ENCODE results near the gene HDLBP. TPM values are rescaled to one million over a fixed set of nuclear protein-coding genes. Genes with fewer than 3 reads are reported as not detected.

Gene HDLBP
- total RNA-seq, 2 experiments from 2014 or later = 259 to 266 TPM

DNA sequence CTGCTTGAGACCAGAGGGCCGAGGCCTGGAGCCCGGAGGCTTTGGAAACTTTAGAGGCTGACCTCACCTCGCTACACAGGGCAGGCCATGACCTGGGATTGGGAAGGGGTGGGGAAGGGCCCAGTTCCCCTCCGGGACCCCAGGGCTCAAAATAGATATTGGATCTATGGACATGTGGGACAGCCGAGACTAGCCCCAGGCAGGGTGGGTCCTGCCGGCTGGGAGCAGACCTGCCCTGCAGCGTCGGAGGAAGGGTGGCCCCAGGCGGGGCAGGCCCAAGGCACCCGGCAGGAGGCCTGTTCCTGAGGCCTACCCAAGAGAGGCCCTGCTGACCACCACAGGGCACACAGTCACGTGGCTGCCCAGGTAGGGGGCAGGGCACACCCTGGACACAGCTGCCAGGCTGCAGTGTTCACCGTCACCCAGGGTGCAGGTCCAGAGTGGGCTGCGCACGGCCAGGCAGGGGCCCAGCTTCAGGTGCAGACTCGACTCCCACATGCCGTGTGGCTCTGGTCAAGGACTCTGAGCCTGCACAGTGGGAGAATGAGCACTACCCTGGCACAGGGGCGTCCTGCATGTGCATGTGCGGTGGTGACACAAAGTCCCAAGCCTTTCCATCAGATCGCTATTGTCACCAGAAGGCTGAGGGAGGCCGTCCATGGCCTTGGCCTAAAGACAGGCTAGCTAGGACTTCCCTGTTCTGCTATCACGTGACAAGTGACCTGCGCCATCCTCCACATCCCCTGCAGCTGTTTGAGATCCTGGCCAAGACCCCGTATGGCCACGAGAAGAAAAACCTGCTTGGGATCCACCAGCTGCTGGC lies 113.8 kb downstream of the HDLBP start:
- ChIA-PET POLR2A (no interaction called here), CTCF (no interaction called here)
- H3K27me3 Mint-ChIP-seq = no peaks in the 10 kb centered on the region
- TF ChIP-seq, protein P1, sequence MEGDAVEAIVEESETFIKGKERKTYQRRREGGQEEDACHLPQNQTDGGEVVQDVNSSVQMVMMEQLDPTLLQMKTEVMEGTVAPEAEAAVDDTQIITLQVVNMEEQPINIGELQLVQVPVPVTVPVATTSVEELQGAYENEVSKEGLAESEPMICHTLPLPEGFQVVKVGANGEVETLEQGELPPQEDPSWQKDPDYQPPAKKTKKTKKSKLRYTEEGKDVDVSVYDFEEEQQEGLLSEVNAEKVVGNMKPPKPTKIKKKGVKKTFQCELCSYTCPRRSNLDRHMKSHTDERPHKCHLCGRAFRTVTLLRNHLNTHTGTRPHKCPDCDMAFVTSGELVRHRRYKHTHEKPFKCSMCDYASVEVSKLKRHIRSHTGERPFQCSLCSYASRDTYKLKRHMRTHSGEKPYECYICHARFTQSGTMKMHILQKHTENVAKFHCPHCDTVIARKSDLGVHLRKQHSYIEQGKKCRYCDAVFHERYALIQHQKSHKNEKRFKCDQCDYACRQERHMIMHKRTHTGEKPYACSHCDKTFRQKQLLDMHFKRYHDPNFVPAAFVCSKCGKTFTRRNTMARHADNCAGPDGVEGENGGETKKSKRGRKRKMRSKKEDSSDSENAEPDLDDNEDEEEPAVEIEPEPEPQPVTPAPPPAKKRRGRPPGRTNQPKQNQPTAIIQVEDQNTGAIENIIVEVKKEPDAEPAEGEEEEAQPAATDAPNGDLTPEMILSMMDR (IDR thresholded peaks at IDR 0.05) = no peak
- H3K9me3 Mint-ChIP-seq = no peaks in the 10 kb centered on the region
- intact Hi-C loops (cut with micrococcal nuclease) = no loop called here
- H3K4me1 Mint-ChIP-seq (ENCODE audit: low read depth) = no peaks in the 10 kb centered on the region
- ATAC-seq (no peak), DNase-seq (no peak)
- no peaks in the 10 kb centered on the region for H3K36me3 Mint-ChIP-seq (ENCODE audit: low read depth)
- H3K27ac Mint-ChIP-seq = no peak overlapping the region
- H3K4me3 Mint-ChIP-seq = no peak overlapping the region

DNA sequence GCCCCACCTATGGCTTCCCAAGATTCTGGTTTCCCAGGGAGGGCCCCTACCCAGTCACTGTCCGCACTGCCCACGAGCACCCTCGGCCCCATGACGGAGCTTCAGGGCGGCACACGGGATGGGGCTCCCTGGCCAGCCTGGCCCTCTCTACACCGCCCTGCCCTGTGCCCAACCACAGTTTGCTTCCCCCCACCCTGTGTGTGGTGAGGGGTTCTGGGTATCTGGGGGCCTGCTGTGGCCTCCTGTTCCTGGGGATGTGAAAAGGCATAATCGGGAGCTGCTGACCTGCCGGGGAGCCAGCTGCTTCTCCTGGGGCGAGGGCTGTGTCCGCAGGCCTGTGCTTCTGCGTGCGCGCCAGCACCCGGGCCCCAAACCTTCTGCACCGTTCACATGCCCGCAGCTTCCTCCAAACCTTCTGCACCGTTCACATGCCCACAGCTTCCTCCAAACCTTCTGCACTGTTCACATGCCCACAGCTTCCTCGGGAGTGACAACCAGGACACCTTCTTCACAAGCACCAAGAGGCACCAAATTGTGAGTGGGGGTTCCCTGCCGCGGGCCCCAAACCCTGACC lies 114.6 kb downstream of the HDLBP start:
- TF ChIP-seq, protein P1 (IDR thresholded peaks at IDR 0.05) = no peak
- no peak for ATAC-seq
- H3K27me3 Mint-ChIP-seq = no peaks in the 10 kb centered on the region
- H3K27ac Mint-ChIP-seq = no peak overlapping the region
- no peaks in the 10 kb centered on the region for H3K9me3 Mint-ChIP-seq
- intact Hi-C loops (cut with micrococcal nuclease) = no loop called here
- POLR2A ChIA-PET = no interaction called here
- DNase-seq = no peak
- CTCF ChIA-PET = no interaction called here
- H3K36me3 Mint-ChIP-seq (ENCODE audit: low read depth) = no peaks in the 10 kb centered on the region
- no peaks in the 10 kb centered on the region for H3K4me1 Mint-ChIP-seq (ENCODE audit: low read depth)
- no peak overlapping the region for H3K4me3 Mint-ChIP-seq

DNA sequence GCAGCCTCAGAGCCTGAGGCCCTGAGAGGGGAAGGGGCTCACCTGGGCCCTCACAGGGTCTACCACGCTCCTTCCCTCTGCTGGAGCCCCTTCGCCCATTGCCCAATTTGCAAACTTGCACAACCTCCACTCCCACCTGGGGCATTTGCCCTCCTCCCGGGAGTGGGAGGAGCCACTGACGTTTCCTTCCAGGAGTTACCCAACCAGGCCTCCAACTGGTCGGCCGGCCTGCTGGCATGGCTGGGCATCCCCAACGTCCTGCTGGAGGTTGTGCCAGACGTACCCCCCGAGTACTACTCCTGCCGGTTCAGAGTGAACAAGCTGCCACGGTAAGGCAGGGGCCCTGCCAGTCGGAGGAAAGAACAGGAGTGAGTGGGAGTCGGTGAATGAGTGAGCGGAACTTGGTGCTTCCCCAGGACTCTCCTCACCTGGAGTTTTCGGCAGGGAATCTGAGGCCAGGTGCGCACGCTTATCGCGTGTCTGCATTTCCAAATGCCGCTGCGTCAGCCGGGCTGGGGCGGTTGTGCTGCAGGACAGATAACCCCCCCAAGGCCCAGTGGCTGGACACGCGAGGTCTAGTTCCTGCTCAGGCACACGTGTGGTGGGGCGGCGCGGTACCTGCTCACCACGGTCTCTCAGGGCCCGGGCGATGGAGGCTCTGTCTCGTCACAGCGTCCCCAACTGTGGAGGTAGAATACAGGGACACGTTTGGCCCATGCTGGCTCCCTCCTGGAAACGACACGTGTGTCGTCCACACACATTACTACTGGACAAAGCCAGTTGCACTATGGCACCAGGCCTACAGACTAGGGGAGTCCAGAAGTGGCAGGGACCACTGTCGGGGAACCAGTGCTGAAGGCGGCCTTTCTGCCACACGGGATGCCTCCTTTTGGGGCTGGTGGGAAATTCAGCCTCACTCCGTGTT lies 115.3 kb downstream of the HDLBP start:
- POLR2A ChIA-PET = no interaction called here
- intact Hi-C loops (cut with micrococcal nuclease) = no loop called here
- DNase-seq (no peak), ATAC-seq (no peak)
- Mint-ChIP-seq H3K4me1 (ENCODE audit: low read depth) (no peaks in the 10 kb centered on the region), H3K4me3 (no peak overlapping the region), H3K9me3 (no peaks in the 10 kb centered on the region), H3K27ac (no peak overlapping the region), H3K36me3 (ENCODE audit: low read depth) (no peaks in the 10 kb centered on the region), H3K27me3 (no peaks in the 10 kb centered on the region)
- TF ChIP-seq, protein P1 (IDR thresholded peaks at IDR 0.05) = no peak
- CTCF ChIA-PET = no interaction called here

DNA sequence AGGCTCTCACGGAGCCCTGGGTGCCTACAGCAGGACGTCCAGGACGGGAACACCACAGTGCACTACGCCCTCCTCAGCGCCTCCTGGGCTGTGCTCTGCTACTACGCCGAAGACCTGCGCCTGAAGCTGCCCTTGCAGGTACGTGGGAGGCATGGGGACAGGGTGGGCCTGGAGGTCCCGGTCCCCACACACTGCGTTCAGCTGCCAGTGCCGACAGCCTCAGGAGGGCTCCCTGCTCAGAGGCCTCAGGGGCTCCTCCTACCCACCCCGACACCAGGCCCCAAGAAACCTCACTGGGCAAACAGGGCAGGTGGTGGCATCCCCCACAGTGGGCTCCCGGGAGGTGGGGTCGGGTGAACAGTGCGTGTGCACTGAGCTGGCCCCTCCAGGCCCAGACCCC lies 116.2 kb downstream of the HDLBP start:
- ChIA-PET POLR2A (no interaction called here), CTCF (no interaction called here)
- no peaks in the 10 kb centered on the region for H3K36me3 Mint-ChIP-seq (ENCODE audit: low read depth)

More for the DNA sequence above, 116.2 kb downstream of the HDLBP start:
- intact Hi-C loops (cut with micrococcal nuclease) = no loop called here
- no peaks in the 10 kb centered on the region for H3K27me3 Mint-ChIP-seq
- no peaks in the 10 kb centered on the region for H3K9me3 Mint-ChIP-seq
- H3K4me1 Mint-ChIP-seq (ENCODE audit: low read depth) = no peaks in the 10 kb centered on the region
- DNase-seq = no peak
- no peak overlapping the region for H3K27ac Mint-ChIP-seq
- ATAC-seq = no peak
- H3K4me3 Mint-ChIP-seq = no peak overlapping the region
- TF ChIP-seq, protein P1 (IDR thresholded peaks at IDR 0.05) = no peak

All from activated CD8-positive, alpha-beta T cell treated with anti-CD3 and anti-CD28 coated beads for 36 hours (primary cell).